Fibroblast of lung (primary cell): Measurements from ENCODE around the gene COMMD7.

ENCODE experiments used
- EZH2 ChIP-seq: IDR thresholded peaks from 2 replicates; pipeline ENCODE4 v1.5.1; 2012; ENCODE audit warnings: low read length, control low read depth, mild to moderate bottlenecking; ENCODE audit errors: missing control alignments
- TF ChIP-seq, protein P1 (sequence below), 2 donors: IDR thresholded peaks in 1 of 2; conservative IDR thresholded peaks in 1 of 2; 1 replicate in 1 of 2; 2 replicates in 1 of 2; pipeline ENCODE4 v1.5.1; 2011 to 2012; ENCODE audit warnings: low read length in 2 of 2, control low read depth in 1 of 2, inconsistent platforms in 1 of 2, low read depth in 1 of 2, mild to moderate bottlenecking in 1 of 2

DNA sequence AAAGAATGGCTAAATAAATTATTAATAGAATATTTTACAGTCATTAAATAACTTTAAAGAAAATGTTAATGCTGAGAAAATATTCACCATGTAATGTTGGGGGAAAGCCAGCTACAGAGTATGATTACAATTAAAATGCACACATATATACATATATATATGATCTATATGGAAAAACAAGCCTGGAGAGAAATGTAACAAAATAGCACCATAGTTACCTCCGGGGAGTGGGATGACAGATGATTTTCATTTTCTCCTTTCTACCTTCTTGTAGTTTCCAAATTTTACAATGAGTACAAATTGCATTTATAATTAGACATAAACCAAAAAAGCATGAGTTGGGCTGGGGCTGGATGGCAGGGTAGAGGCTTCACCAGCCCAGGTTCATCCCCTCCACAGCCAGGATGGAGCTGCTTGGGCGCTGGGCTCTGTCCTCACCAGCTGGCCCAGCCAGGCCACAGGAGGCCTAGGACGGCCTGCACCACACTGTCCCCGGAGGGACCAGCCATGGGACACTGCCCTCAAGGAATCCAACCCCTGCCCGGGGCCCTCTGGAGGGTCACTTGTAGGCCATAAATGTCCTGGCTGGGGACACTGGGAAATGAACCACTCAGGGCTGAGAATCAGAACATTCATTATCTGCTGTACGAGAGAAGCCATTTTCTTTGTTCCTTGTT, 79.8 kb downstream of the COMMD7 start:
- TF ChIP-seq, protein P1, sequence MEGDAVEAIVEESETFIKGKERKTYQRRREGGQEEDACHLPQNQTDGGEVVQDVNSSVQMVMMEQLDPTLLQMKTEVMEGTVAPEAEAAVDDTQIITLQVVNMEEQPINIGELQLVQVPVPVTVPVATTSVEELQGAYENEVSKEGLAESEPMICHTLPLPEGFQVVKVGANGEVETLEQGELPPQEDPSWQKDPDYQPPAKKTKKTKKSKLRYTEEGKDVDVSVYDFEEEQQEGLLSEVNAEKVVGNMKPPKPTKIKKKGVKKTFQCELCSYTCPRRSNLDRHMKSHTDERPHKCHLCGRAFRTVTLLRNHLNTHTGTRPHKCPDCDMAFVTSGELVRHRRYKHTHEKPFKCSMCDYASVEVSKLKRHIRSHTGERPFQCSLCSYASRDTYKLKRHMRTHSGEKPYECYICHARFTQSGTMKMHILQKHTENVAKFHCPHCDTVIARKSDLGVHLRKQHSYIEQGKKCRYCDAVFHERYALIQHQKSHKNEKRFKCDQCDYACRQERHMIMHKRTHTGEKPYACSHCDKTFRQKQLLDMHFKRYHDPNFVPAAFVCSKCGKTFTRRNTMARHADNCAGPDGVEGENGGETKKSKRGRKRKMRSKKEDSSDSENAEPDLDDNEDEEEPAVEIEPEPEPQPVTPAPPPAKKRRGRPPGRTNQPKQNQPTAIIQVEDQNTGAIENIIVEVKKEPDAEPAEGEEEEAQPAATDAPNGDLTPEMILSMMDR (conservative IDR thresholded peaks at IDR 0.05 in 1 of 2, IDR thresholded peaks at IDR 0.05 in 1 of 2; ENCODE audit: low read depth in 1 of 2, low read length in 2 of 2) = no peak
- TF ChIP-seq EZH2 = no peak
